HuH-7 (cell line): Measurements from ENCODE around the gene TRAPPC2L.

Source experiments
- DNase-seq: peaks from one replicate; pipeline ENCODE4 v3.0.0; 2011; ENCODE audit warnings: low spot score

The TRAPPC2L gene

DNA sequence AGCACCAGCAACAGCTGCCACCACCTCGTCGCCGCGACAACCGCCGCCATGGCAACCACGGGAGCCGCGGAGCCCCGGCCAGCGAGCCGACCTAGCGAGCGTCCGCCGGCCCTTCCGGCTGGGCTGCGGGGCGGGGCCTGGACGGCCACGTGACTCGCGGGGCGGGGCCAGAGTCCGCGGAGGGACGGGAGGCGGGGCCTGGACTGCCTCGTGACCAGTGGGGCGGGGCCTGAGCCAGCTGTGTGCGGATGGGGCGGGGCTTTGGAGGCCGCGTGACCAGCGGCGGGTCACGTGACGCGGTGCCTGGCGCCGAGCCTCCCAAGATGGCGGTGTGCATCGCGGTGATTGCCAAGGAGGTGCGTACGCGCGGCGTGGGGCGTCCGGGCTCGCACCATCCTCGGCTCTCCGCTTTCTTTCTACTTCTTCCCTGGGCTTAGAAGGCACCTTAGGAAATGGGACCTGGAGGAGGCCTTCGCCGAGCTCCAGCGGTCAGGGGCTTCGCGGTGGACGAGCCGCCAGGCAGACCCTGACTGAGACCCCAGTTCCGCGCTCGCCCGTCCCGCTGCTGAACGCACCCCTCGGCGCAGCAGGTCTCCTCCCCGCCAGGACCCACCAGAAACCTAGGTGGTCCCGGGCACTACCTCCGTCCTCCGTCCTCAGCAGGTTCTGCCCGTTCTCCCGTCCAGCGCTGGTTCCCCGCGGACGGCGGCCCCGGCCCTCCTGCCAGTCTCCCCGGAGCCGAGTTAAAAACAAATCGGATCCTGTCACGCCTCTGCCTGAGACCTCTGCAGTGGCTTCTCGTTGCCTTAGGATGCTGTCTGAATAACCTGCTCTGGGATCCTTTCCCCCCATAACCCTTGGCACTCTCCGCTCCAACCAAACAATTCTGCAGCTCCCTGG, at the start of gene TRAPPC2L, which contains the start of gene GALNS:
TSS of gene TRAPPC2L (plus strand) at position 300 of the 900 bp plus-strand sequence. CDS start at position 324, 24 bp downstream.
TSS of gene GALNS (minus strand) at position 120 of the 900 bp plus-strand sequence. CDS start at position 50, 70 bp downstream.
- DNase-seq = peak; percentile 100

DNA sequence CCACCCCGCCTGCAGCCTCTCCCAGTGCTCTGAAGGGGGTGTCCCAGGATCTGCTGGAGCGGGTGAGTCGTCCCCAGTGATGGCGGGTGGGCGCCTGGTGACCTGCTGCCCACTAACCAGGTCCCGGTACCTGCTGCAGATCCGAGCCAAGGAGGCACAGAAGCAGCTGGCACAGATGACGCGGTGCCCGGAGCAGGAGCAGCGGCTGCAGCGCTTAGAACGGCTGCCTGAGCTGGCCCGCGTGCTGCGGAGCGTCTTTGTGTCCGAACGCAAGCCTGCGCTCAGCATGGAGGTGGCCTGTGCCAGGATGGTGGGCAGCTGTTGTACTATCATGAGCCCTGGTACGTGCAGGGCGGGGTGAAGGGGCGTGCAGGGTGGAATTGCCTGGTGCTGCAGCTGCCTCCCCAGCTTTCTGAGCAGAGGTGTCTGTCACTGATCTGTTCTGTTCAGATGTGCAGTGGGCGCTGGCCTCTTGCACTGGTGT, 49.7 kb upstream of the TRAPPC2L start:
- DNase-seq = no peak

DNA sequence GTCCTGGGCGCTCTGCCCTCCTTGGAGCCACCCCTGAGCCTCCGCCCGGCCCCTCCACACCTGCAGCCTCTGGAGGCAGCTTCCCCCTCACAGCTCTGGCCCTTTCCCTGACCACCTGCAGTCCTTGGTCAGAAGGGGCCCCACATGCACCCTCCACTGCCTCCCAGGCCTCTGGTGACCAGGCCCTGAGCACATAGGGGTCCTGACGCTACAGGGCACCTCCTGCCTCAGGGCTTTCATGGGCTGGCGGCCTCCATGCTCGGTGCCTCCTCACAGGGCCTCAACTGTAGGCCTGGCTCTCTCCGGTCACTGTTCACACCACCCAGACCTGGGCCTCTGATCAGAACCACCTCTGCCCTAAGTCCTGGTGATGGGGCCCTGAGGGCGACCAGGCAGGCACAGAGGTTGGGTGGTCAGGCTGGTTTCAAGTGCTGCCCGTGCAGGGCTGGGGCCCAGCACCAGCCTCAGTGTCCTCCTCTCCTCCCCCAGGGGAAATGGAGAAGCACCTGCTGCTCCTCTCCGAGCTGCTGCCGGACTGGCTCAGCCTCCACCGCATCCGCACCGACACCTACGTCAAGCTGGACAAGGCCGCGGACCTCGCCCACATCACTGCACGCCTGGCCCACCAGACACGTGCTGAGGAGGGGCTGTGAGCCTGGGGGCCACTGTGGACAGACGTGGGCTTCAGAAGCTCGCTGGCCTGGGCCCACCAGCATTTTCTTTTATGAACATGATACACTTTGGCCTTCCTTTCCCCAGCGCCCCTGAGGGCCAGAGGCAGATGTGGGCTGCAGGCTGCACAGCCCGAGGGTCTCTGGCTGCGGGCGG, 49.1 kb upstream of the TRAPPC2L start:
- DNase-seq = no peak

DNA sequence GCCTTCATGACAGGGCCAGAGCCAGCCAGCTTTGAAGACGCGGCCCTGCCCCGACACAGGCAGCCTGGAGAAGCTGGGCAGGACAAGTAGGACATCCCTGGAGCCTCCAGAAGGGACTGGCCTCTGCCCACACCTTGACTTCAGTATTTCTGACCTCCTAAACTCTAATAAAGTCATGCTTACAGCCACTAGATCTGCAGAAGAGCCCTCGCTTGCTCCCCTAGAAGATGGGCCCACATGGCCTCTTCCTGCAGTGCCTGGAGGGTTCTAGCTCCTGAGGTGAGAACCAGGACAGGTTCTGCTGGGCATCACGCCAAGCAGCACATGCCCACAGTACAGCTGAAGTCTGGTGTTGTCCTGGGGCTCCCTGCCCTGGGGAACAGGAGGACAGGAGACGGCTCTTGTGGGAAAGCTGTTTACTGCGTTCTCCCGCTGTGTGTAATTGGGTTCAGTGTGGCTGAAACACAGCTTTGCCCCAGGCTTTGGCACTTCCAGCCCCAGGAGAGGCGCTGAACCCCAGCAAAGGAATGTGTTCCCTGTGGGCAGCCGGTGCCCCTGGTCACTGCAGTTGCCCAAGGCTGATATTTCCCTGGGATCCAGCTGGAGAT, 47.8 kb upstream of the TRAPPC2L start:
- no peak for DNase-seq

- DNase-seq = no peak
Observed at GRCh38 chr16:88809676-88810165, 47.2 kb upstream of the TRAPPC2L start.

DNA sequence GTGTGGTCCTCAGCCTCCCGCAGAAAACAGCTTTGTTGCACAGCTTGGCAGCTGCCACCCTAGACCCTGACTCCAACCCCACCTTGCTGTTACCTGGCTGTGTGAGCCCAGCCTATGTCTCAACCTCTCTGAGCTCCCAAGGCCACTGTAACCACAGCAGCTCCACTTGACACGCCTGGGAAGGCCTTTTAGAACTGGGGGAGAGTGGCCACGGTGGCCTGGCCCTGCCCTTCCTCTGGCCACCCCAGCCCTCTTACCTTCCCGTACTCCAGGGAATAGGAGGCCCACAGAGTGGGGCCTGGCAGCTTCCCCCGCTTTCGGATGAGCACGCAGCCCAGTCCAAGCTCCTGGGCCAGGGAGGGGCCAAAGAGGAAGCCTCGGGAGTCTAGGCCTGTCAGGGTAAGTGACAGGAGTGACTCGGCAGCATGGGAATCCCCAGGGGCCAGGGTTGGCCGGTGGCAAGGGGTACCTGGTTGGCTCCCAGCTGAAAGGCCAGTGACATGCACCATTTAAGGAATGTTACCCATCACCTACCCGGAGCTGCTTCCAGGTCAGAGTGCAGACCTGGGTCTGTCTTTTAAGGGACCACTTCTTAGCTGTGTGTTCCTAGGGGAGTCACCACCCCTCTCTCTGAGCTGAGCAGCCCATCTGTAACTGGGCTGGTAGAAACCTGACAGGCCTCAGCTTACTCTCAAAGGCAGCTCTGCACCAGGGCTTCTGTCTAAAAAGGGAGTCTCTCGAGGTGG, 46.6 kb upstream of the TRAPPC2L start:
- no peak for DNase-seq

- DNase-seq = peak; percentile 79
Observed at GRCh38 chr16:88810912-88811768, 45.8 kb upstream of the TRAPPC2L start.

DNA sequence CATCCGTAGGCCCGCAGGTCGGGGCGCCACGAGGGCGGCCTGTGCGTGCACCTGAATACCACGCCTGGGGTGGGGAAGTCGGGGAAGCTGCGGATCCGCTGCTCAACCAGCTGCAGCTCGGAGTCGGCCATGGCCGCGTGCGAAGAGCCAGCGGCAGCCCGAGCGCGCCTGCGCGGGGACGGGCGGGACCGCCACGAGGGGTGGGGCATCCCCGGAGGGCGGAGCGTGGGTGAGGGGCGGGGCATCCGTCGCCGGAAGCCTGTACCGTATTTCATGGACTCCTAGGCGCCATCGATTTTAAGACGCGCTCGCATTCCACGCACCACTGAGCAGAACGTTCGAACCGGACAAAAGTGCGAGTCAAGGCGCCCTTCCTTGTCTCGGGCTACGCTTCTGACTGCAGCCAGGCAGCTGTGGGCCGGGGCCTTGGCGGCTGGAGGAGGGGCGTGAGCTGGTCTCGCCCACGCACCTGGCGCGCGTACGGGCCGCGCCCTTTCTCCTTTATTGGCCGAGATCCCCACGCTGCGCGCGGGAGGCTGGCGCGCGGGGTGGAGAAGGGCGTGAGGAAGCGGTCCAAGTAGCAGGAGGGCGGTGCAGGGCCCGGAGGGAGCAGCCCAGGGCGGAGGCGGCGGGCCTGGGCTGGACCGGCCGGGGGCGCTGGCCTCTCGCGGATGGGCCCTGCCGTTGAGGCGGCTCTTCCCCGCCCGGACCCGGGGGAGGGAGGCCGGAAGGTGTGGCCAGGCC, 45.0 kb upstream of the TRAPPC2L start, which contains the start of gene APRT:
TSS of gene APRT (minus strand) at position 160 of the 744 bp plus-strand sequence. CDS start at position 131, 29 bp downstream.
- peak; percentile 99 for DNase-seq

- peak; percentile 60 for DNase-seq
Observed at GRCh38 chr16:88812513-88813268, 44.2 kb upstream of the TRAPPC2L start.

DNA sequence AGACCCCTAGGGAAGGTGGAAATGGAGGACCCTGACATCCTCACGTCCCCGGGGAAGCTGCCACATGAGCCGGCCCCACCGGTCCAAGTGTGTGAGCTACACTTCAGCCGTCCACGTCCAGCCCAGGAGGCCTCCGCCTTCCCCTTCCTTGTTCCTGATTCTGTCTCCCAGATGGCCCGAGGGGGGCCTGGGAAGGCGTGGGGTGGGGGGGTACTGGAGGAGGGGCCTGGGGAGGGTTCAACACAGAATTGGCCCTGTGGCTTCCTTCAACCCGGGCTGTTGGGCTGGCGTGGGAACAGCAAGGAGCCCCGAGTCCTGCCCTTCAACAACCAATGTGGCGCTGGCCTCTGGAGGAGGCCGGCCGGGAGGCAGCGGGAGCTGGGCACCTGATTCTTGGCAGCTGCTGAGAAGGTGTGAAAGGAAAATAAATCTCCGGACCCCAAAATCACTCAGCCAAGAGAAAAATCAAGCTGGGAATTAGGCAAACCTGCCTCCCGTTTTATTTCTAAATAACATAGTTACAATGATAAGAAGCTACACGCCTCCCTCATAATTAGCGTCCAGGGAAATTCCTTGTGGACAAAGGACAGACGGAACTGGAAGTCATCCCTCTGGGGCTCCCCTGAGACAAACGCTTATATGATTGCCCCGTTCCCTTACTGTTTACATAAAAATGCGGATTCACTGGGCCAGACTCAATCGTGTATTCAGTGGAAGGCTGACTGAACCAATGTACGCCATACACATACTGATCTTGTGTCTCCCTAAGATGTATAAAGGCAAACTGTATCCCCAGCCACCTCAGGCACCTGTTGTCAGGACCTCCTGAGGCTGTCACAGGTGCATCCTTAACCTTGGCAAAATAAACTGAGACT, 43.4 kb upstream of the TRAPPC2L start:
- no peak for DNase-seq

DNA sequence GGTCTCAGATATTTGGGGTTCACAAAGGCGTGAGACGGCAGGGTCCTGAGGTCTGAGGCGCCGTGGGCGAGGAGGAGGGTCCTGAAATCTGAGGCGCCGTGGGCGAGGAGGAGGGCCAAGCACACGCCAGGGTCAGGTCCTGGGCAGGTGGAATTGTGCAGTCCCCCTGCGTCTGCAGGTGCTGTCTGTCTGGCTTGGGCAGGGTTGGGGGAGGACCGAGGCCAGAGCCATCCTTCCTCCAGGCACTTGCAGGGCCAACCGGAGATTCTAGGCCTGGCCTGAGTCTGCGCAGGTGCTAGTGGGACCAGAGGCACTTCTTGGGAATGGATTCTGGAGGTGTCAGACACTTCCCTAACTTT, 42.8 kb upstream of the TRAPPC2L start:
- DNase-seq = no peak

DNA sequence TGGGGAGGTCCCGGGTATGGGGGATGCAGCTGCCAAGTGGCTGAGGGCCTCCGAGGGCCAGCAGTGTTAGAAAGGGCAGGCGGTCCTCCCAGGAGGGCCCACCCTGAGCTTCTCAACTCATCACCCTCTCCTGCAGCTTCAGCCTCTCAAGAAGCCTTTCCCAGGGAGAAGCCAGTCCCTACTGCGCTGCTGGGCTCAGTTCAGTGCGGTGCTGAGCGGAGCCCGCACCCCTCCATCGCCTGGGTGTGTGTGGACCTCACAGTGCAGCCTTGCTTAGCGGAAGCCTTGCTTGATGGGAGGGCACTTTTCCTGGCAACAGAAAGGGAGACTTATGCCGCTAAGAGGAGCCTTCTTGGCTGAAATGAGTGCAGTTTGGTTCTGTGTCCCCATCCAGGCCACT, 41.7 kb upstream of the TRAPPC2L start:
- DNase-seq = no peak

GRCh38 chr16:88815901-88816589, 40.9 kb upstream of the TRAPPC2L start:
- DNase-seq = peak; percentile 77

DNA sequence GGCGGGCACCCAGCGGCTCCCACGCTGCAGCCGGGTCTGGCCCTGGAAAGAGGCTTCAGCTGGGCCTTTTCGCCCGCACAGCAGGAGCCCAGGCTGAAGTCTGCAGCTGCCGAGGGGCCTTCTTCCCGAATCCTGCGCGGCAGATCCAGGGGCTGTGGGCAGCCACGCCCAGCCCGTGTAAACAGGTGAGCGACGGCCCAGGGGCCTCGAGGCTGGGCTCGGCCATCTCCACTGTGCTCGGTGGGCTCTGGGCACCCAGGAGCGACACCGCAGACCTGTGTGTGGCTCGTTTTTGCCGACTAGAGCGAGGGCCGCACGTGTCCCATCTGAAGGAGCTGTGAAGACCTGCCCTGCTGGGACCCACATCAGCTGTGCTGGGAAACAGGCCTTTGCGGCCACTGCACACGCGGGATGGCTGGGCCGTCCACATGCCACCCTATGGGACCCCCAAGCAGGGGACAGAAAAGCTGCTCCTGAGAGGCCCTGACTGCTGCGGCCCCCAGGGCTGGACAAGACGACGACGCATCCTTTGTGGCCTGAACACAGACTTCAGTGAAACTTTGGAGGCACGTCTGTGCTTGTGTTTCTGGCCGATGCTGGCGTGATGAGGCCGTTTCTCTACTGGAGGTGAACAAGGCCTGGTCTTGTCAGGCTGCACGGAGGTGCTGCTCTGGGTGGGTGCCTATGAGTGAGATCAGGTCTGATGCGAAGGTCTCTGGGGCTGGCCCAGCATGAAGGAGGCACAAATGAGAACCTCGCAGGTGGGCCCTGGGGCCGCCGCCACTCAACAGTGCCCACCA, 40.0 kb upstream of the TRAPPC2L start:
- DNase-seq = no peak

- DNase-seq = no peak
Observed at GRCh38 chr16:88817785-88818574, 38.9 kb upstream of the TRAPPC2L start.

GRCh38 chr16:88818575-88818874, 38.4 kb upstream of the TRAPPC2L start:
- no peak for DNase-seq
